Keratinocyte (primary cell): ENCODE data around the gene SCN9A.

ENCODE experiments used
- EZH2 ChIP-seq: IDR thresholded peaks from one replicate; pipeline ENCODE4 v1.6.1; 2012; ENCODE audit warnings: inconsistent platforms, mild to moderate bottlenecking, low read length, moderate library complexity
- TF ChIP-seq, protein P1 (sequence below), 3 experiments: IDR thresholded peaks in 1 of 3; conservative IDR thresholded peaks in 1 of 3; optimal IDR thresholded peaks in 1 of 3; 2 replicates in 2 of 3; 3 replicates in 1 of 3; pipeline versions ENCODE3 to v1.5.1; 2011; ENCODE audit warnings: low read length in 3 of 3, mild to moderate bottlenecking in 3 of 3, moderate library complexity in 2 of 3, control low read depth in 1 of 3, inconsistent platforms in 1 of 3; ENCODE audit not compliant: insufficient read depth in 2 of 3; ENCODE audit errors: extremely low read depth in 1 of 3

DNA sequence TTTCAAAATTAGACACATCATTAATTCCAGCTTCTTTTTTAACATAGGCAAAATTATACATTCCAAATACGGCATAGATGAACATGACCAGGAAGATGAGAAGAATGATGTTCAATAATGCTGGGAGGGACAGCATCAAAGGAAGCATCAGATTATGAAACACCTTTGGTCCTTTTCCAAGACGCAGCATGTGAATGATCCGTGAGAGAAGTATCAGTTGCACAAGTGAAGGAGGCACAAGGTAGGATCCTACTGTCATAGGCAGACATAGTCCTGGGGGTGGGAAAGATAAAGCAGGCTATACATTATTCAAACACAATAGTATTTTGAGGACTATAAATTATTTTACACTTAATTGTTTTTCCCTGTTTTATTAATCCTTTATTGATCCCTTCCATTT, 30.6 kb upstream of the SCN9A start:
- TF ChIP-seq, protein P1, sequence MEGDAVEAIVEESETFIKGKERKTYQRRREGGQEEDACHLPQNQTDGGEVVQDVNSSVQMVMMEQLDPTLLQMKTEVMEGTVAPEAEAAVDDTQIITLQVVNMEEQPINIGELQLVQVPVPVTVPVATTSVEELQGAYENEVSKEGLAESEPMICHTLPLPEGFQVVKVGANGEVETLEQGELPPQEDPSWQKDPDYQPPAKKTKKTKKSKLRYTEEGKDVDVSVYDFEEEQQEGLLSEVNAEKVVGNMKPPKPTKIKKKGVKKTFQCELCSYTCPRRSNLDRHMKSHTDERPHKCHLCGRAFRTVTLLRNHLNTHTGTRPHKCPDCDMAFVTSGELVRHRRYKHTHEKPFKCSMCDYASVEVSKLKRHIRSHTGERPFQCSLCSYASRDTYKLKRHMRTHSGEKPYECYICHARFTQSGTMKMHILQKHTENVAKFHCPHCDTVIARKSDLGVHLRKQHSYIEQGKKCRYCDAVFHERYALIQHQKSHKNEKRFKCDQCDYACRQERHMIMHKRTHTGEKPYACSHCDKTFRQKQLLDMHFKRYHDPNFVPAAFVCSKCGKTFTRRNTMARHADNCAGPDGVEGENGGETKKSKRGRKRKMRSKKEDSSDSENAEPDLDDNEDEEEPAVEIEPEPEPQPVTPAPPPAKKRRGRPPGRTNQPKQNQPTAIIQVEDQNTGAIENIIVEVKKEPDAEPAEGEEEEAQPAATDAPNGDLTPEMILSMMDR (optimal IDR thresholded peaks at IDR 0.05 in 1 of 3, IDR thresholded peaks at IDR 0.05 in 1 of 3, conservative IDR thresholded peaks at IDR 0.05 in 1 of 3; ENCODE audit: extremely low read depth in 1 of 3, insufficient read depth in 2 of 3, low read length in 3 of 3) = no peak
- no peak for TF ChIP-seq EZH2
